Lower lobe of right lung (tissue), 2 donors: Measurements from ENCODE around the gene MYO1C. TPM values are rescaled to one million over a fixed set of nuclear protein-coding genes. Genes with fewer than 3 reads are reported as not detected.
A peak's percentile ranks its signal among the peaks of the same experiment; 100 is the strongest.
"Not testable (repeated sequence)": the region's sequence is repeated elsewhere in the genome, so short reads cannot be mapped to it uniquely, and the experiment has no call there.

Experiments
- ATAC-seq, 2 donors: fragments of 200-7000 bp; cut with Tn5 transposase; one replicate each; pipeline ENCODE4 v1.9.1; 2020 to 2022; ENCODE audit warnings: mild to moderate bottlenecking in 2 of 2, moderate library complexity in 2 of 2
- DNase-seq: peaks from one replicate; pipeline ENCODE4 v3.0.0-alpha.2; 2020
- H3K27ac ChIP-seq: fragments of 200-600 bp; one replicate; pipeline ENCODE4 v1.8.0; 2022
- H3K27me3 ChIP-seq: fragments of 200-600 bp; one replicate; pipeline ENCODE4 v1.8.0; 2022; ENCODE audit warnings: low read depth
- H3K36me3 ChIP-seq: fragments of 200-600 bp; one replicate; pipeline ENCODE4 v1.8.0; 2022; ENCODE audit warnings: mild to moderate bottlenecking
- H3K4me1 ChIP-seq: fragments of 200-600 bp; one replicate; pipeline ENCODE4 v1.8.0; 2022
- H3K4me3 ChIP-seq: fragments of 200-600 bp; one replicate; pipeline ENCODE4 v1.8.0; 2022; ENCODE audit warnings: mild to moderate bottlenecking
- H3K9me3 ChIP-seq: fragments of 200-600 bp; one replicate; pipeline ENCODE4 v1.8.0; 2022
- intact Hi-C: fragments of 100-400 bp; cut with DNase I; formaldehyde crosslinking; loops from one replicate; pipeline ENCODE4 v1.11.0; 2022
- total RNA-seq: library from RNA; stranded (reverse); fragmentation: NEBNext Ultra II Directional; extraction: Animal tissue kit (Norgen Biotek cat#: 25700); gene quantifications from one replicate; pipeline ENCODE4 v1.2.1, GENCODE V29; 2021
- TF ChIP-seq, protein P1 (sequence below): fragments of 200-600 bp; IDR thresholded peaks from one replicate; pipeline ENCODE4 v1.8.0; 2022; ENCODE audit warnings: antibody characterized with exemption, mild to moderate bottlenecking
- donor health status: DM: no; HTN: yes; CAD: no; lungs with severe emphysema.

MYO1C gene
- total RNA-seq, 1 donor from 2014 or later = 213 TPM

DNA sequence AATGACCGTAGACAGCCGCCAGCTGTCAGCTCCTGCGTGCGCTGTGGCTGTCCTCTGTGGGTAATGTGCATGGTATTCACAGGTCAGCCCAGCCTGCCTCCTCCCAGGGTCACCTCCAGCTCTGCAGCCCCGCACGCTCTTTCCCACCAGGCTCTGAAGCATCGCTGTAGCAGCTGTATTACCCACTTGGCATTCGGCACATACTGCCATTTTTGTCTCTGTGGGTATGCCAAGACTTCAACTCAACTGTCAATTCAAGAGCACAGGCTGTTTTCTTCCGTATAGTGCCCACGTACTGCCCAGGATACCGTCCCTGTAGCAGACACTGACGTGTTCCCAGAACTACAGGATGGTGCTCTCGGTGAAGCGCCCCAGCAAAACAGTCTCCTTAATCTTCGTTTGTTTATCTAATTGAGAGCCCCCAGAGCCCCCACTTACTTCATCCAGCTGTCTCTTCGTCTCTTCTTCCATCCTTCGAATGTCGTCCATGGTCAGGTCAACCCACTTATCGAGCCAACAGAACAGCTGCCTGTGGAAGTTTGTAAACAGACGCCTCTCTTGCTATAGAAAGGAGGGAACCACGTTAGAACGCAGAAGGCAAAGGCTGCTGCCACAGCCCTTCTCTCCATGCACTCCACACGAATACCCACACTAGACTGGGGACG is 41.3 kb upstream of the MYO1C start:
- Histone ChIP-seq H3K4me3 (no peak overlapping the region), H3K9me3 (no peaks in the 10 kb centered on the region), H3K27ac (no peak overlapping the region), H3K36me3 (peaks cover 96% of the 10 kb centered on the region), H3K27me3 (no peaks in the 10 kb centered on the region), H3K4me1 (no peaks in the 10 kb centered on the region)
- no peak for ATAC-seq
- intact Hi-C loops = no loop called here
- DNase-seq = no peak
- TF ChIP-seq, protein P1, sequence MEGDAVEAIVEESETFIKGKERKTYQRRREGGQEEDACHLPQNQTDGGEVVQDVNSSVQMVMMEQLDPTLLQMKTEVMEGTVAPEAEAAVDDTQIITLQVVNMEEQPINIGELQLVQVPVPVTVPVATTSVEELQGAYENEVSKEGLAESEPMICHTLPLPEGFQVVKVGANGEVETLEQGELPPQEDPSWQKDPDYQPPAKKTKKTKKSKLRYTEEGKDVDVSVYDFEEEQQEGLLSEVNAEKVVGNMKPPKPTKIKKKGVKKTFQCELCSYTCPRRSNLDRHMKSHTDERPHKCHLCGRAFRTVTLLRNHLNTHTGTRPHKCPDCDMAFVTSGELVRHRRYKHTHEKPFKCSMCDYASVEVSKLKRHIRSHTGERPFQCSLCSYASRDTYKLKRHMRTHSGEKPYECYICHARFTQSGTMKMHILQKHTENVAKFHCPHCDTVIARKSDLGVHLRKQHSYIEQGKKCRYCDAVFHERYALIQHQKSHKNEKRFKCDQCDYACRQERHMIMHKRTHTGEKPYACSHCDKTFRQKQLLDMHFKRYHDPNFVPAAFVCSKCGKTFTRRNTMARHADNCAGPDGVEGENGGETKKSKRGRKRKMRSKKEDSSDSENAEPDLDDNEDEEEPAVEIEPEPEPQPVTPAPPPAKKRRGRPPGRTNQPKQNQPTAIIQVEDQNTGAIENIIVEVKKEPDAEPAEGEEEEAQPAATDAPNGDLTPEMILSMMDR = no peak

DNA sequence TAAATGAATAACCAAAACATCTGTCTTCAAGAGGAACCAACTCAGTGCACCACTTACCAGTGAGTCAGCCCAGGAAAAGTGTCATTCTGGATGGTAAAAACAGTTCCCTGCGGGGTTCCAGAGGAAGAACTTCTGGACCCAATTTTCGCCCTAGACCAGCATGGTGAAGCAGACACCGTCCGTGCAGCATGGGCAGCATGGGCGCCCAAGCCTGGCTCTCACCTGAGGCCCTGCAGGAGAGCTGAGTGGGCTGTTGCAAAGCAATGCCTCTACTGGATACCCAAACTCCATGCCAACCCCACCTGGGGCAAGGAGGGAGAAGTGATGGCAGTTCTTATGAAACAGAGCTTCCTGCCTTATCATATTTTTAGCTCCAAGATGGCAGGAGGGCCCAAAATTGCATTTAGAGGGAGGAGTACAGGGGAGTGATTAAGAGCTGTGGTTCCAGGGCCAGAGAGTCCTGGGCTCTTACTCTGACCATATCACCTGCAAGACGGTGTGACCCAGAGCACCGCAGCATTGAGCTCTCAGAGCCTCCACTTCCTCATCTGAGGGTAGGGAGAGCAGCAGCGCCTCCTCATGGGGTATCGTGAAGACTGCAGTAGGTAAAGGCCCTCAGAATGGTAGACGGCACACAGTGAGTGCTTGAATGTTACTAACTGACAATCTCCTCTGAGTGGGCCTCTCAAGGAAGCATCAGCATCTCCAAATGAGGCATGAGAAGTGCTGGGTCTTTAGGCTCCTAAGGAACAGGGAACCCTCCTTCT is 40.5 kb upstream of the MYO1C start:
- ATAC-seq = peak; percentile 48 to 64
- intact Hi-C loops = no loop called here
- H3K9me3 ChIP-seq = no peaks in the 10 kb centered on the region
- TF ChIP-seq, protein P1 = peak; percentile 29
- DNase-seq = no peak
- H3K36me3 ChIP-seq = peaks cover 95% of the 10 kb centered on the region
- no peaks in the 10 kb centered on the region for H3K4me1 ChIP-seq
- H3K4me3 ChIP-seq = no peak overlapping the region
- no peak overlapping the region for H3K27ac ChIP-seq
- H3K27me3 ChIP-seq = no peaks in the 10 kb centered on the region

DNA sequence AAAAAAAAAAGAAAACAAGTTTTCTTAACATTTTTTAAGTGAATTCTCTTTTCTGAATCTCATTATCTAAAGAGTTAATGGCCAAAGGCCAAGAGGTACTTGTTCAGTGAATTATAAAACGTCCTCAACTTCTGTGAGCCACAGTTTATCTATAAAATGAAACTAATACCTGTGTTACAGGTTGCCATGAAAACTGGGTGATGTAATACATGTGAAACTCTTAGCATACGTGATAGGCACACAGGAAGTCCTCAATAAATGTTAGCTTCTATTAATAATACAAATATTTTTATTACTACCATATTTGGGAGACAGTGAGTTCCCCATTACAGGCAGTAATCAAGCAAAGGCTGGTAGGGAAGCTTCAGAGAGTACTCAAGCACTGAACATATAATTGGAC is 37.4 kb upstream of the MYO1C start:
- DNase-seq (no peak), ATAC-seq (peak in 1 of 2 donors; percentile 56)
- no peaks in the 10 kb centered on the region for H3K4me1 ChIP-seq
- no peaks in the 10 kb centered on the region for H3K9me3 ChIP-seq
- peaks cover 97% of the 10 kb centered on the region for H3K36me3 ChIP-seq
- no peaks in the 10 kb centered on the region for H3K27me3 ChIP-seq
- intact Hi-C loops = no loop called here
- H3K4me3 ChIP-seq = no peak overlapping the region
- TF ChIP-seq, protein P1 = no peak
- H3K27ac ChIP-seq = no peak overlapping the region

DNA sequence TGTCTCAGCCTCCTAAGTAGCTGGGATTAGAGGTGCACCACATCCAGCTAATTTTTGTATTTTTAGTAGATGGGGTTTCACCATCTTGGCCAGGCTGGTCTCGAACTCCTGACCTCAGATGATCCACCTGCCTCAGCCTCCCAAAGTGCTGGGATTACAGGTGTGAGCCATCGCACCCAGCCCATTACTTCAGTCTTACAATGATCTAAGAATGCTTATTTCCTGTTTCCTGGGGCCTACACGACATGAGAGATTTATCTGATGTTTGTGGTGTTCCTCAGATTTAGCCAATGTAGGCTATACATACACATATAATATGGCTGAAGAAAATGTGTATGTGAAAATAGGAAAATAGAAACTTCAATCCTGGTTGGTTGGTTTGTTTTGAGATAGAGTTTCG is 34.4 kb upstream of the MYO1C start:
- H3K9me3 ChIP-seq, H3K27me3 ChIP-seq, DNase-seq, H3K4me3 ChIP-seq, H3K4me1 ChIP-seq, H3K27ac ChIP-seq, intact Hi-C loops, ATAC-seq: not testable (repeated sequence)
- peaks cover 92% of the 10 kb centered on the region for H3K36me3 ChIP-seq

DNA sequence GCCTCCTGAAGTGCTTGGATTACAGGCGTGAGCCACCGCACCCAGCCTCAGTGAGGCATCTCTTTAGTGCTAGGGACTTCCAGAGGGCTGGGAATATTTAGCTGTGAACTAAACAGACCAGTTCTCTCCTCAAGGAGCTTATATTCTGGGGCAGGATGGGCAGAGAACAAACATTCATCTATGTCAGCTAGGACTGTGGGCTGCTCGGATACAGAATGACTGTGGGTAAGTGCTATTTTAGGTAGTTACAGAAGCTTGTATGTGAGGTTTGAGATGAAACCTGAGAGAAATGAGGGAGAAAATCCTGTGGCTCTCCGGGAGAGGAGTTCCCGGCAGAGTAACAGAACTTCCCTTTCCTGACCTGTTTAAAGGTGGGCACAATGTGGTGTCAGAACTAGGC is 30.1 kb upstream of the MYO1C start:
- peaks cover 82% of the 10 kb centered on the region for H3K36me3 ChIP-seq
- no peak overlapping the region for H3K4me3 ChIP-seq
- H3K27ac ChIP-seq = no peak overlapping the region
- DNase-seq = no peak
- H3K27me3 ChIP-seq = no peaks in the 10 kb centered on the region
- intact Hi-C loops = no loop called here
- no peak for ATAC-seq
- no peaks in the 10 kb centered on the region for H3K9me3 ChIP-seq
- TF ChIP-seq, protein P1 = no peak
- H3K4me1 ChIP-seq = peaks cover 3% of the 10 kb centered on the region

DNA sequence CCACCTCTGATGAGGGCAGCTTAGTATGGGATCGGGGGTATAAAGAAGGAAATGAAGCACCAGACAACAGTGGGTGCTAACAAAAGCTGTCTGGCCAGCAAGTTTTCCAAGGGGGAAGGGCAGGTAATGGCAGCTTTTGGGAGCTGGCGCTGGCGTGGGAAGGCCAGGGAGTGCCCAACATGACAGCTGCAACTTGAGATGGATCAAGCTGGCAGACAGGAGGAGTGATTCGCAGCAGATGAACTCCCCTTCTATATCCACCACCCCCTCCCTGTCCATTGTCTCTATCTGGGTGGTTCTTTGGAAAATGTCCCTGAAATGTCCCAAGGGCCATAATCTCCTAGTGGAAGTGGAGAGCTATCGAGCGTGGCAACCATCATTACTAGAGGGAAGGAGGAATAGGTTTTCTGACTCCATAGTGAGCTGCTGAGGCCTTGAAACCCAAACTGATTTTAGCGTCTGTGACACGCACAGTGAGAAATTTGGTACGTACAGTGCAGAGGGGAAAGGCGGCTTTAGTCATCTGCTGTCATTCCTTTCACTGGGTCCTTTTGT is 28.7 kb upstream of the MYO1C start:
- H3K4me3 ChIP-seq = no peak overlapping the region
- no peak for ATAC-seq
- intact Hi-C loops = no loop called here
- no peaks in the 10 kb centered on the region for H3K27me3 ChIP-seq
- TF ChIP-seq, protein P1 = no peak
- H3K27ac ChIP-seq = no peak overlapping the region
- H3K4me1 ChIP-seq = peaks cover 8% of the 10 kb centered on the region
- no peaks in the 10 kb centered on the region for H3K9me3 ChIP-seq
- peaks cover 69% of the 10 kb centered on the region for H3K36me3 ChIP-seq
- no peak for DNase-seq
